T-cell (primary cell): ENCODE results near the gene PBXIP1. TPM values are rescaled to one million over a fixed set of nuclear protein-coding genes. Genes with fewer than 3 reads are reported as not detected.
A peak's percentile ranks its signal among the peaks of the same experiment; 100 is the strongest.
"Not testable (repeated sequence)": the region's sequence is repeated elsewhere in the genome, so short reads cannot be mapped to it uniquely, and the experiment has no call there.

Source experiments
- ATAC-seq, 4 experiments: fragments of 200-7000 bp in 3 of 4; fragments of 150-1000 bp in 1 of 4; cut with Tn5 transposase; replicated peaks in 1 of 4; 1 replicate in 3 of 4; 2 replicates in 1 of 4; pipeline ENCODE4 v1.10.0; 2021; ENCODE audit warnings: moderate library complexity in 3 of 4, mild to moderate bottlenecking in 2 of 4, moderate number of reproducible peaks in 1 of 4
- CTCF ChIA-PET, 2 donors: fragments of 300-600 bp; sonication (Branson Sonifier 250); formaldehyde crosslinking; loops; one replicate each; lab custom pipeline; 2022; ENCODE audit warnings: antibody characterized with exemption in 2 of 2; lab: Charles Lee
- POLR2A ChIA-PET, 2 donors: fragments of 300-600 bp; sonication (Branson Sonifier 250); formaldehyde crosslinking; loops; one replicate each; lab custom pipeline; 2022; ENCODE audit warnings: antibody characterized with exemption in 2 of 2; lab: Charles Lee
- DNase-seq, 35 experiments: peaks; one replicate each; pipeline versions ENCODE4 v3.0.0 to v3.0.0-alpha.2; 2013 to 2023
- H3K27ac ChIP-seq: one replicate; pipeline ENCODE4 v1.5.1; 2013; ENCODE audit warnings: low read length
- H3K27me3 ChIP-seq, 2 experiments: replicated peaks in 1 of 2; 1 replicate in 1 of 2; 2 replicates in 1 of 2; pipeline versions ENCODE4 v1.6.1 to v1.7.0; 2013; ENCODE audit warnings: low read length in 1 of 2, mixed read lengths in 1 of 2; ENCODE audit not compliant: control insufficient read depth in 2 of 2, insufficient read depth in 2 of 2; ENCODE audit errors: extremely low read depth in 1 of 2
- H3K36me3 ChIP-seq, 2 donors: 1 replicate in 1 of 2; 2 replicates in 1 of 2; pipeline versions ENCODE4 v1.6.1 to v1.7.0; 2013; ENCODE audit warnings: low read length in 1 of 2; ENCODE audit not compliant: control insufficient read depth in 2 of 2, insufficient read depth in 1 of 2; ENCODE audit errors: extremely low read depth in 1 of 2
- H3K4me1 ChIP-seq, 2 experiments: 1 replicate in 1 of 2; 2 replicates in 1 of 2; pipeline versions ENCODE4 v1.6.1 to v1.7.0; 2013; ENCODE audit warnings: low read length in 2 of 2, mixed read lengths in 1 of 2; ENCODE audit not compliant: insufficient read depth in 2 of 2, control insufficient read depth in 1 of 2; ENCODE audit errors: extremely low read depth in 1 of 2
- H3K4me3 ChIP-seq, 2 donors: 1 replicate in 1 of 2; 2 replicates in 1 of 2; pipeline versions ENCODE4 v1.5.1 to v1.7.0; 2013; ENCODE audit warnings: mild to moderate bottlenecking in 2 of 2, low read length in 1 of 2, moderate library complexity in 1 of 2; ENCODE audit not compliant: control insufficient read depth in 1 of 2; ENCODE audit errors: extremely low read depth in 1 of 2
- H3K9me3 ChIP-seq: 2 replicates; pipeline ENCODE4 v1.7.0; 2013
- H3K27ac Mint-ChIP-seq, 2 donors: one replicate each; pipeline ENCODE4 v1.8.0; 2020 to 2021; ENCODE audit warnings: mild to moderate bottlenecking in 2 of 2, mixed read lengths in 2 of 2
- H3K27me3 Mint-ChIP-seq, 2 donors: one replicate each; pipeline ENCODE4 v1.8.0; 2021 to 2022; ENCODE audit warnings: mixed read lengths in 2 of 2
- H3K36me3 Mint-ChIP-seq: one replicate; pipeline ENCODE4 v1.8.0; 2021; ENCODE audit warnings: mixed read lengths
- H3K4me1 Mint-ChIP-seq, 3 donors: one replicate each; pipeline ENCODE4 v1.8.0; 2020 to 2022; ENCODE audit warnings: mixed read lengths in 3 of 3, mild to moderate bottlenecking in 1 of 3
- H3K4me3 Mint-ChIP-seq, 3 donors: one replicate each; pipeline ENCODE4 v1.8.0; 2020 to 2022; ENCODE audit warnings: mild to moderate bottlenecking in 3 of 3, mixed read lengths in 3 of 3, moderate library complexity in 3 of 3
- H3K9me3 Mint-ChIP-seq, 3 donors: one replicate each; pipeline ENCODE4 v1.8.0; 2020 to 2022; ENCODE audit warnings: mixed read lengths in 3 of 3
- whole genome bisulfite sequencing: methylation state at CpG from one replicate; pipeline ENCODE4 v1.1.5; 2013; ENCODE audit warnings: missing lambda C conversion rate; ENCODE audit not compliant: insufficient coverage; 5-methylcytosine and 5-hydroxymethylcytosine counted together
- total RNA-seq, 35 experiments: library from RNA in 6 of 35; stranded (reverse) in 6 of 35; fragments of 120-200 nt in 1 of 35; gene quantifications; one replicate each; pipeline versions ENCODE4 v1.2.1 to v1.2.4 and lab custom pipeline; 2013 to 2026

Gene PBXIP1
- total RNA-seq, 5 donors from 2014 or later (not counting 1 experiment from before 2014, with no cell fraction given), result 299 to 450 (median 328) TPM

DNA sequence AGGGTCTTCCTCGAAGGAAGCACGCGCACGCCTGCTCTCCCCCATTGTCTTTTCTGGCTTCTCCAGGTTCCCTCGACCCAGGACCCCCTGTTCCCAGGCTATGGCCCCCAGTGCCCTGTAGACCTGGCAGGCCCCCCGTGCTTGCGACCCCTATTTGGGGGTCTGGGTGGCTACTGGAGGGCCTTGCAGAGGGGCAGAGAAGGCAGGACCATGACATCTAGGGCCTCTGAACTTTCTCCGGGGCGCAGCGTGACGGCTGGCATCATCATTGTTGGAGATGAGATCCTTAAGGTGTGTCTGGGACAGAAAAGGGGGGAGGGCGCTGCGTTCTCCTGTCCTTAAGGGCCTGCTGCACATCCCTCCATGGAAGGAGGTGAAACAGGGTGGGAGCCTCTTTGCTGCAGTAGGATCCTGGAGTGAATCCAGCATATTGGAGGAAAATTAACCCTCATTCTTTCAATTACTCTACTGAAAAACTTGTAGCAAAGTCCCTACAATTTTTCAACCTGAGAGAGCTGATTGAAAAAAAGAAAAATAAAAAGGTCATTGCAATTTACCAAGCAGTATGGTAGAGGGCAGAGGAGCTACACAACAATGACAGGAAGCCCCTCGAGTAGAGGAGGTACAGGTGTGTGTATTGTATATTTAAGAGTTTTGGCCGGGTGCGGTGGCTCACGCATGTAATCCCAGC lies 28.0 kb upstream of the PBXIP1 start:
- 6% methylated on average over 10 of the region's 17 CpGs for WGBS
- CTCF ChIA-PET, result interaction anchor here (0.5 to 3.4 kb wide), 15 partner anchors 10 to 190 kb away, joined by 3 to 29 read pairs (median 4); partner anchors contain the start of genes ADAM15 (in 1 of the 2), LENEP (in 1 of the 2), PBXIP1 (in 1 of the 2) and PYGO2 (in 1 of the 2)
- H3K27ac Mint-ChIP-seq, result no peak overlapping the region

DNA sequence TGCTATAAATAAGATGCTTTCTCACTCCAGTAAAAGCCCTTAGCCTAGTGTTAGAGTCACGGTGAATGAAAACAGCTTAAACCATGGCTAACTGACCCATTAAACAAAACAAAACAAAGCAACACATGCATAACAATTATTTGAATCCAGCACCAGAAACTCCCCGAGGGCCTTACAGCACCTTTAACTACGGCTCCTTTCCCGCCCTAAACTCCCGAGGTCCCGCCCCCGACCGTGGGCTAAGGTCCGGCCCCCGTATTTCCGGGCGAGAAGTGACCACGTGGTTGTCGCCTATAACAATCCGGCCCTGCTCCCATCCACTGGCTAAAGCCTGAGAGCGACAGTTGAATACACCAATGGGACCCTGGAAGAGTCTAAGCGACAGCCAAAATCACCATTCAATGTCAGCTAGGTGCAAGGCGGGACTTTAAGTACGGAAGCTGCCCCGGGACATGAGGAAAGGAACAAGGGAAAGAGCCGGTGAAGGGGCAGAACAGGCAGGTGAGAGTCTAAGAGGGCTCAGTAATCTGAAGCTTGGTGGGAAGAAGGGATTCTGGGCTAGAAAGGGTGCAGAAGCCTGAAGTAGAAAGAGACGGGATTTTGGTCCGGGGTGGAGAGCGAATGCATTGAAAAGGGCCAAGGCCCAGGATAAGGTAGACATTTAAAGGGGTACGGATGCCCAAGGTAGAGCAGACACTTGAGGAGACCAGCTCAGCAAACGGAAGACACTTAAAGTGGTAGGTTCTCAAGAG lies 27.2 kb upstream of the PBXIP1 start, which contains the start of gene FLAD1:
TSS of gene FLAD1 (plus strand) at position 448 of the 752 bp plus-strand sequence. CDS start 351 bp downstream, outside the sequence.
- CTCF ChIA-PET, result interaction anchor here (0.5 to 3.4 kb wide), 16 partner anchors 15 to 423 kb away, joined by 3 to 29 read pairs (median 3); partner anchors contain the start of genes ADAM15 (in 1 of the 2), PBXIP1 (in 1 of the 2) and PYGO2 (in 1 of the 2)
- Mint-ChIP-seq H3K9me3 (no peaks in the 10 kb centered on the region), H3K27ac (no peak within 1 kb of the TSS), H3K4me1 (peaks cover 0 to 17% (median 13%) of the 10 kb centered on the region in 3 donors), H3K4me3 (no peak within 1 kb of the TSS), H3K36me3 (peaks cover 8% of the 10 kb centered on the region), H3K27me3 (no peaks in the 10 kb centered on the region)
- peak within 1 kb of the TSS; percentile 54 for H3K27ac ChIP-seq
- peaks cover 14 to 28% of the 10 kb centered on the region in 2 experiments for H3K4me1 ChIP-seq
- POLR2A ChIA-PET, result interaction anchor here (0.5 to 3.0 kb wide), 5 partner anchors 11 to 849 kb away, joined by 3 to 19 read pairs (median 3); partner anchors contain the start of gene PBXIP1 (in 1 of the 2)
- no peaks in the 10 kb centered on the region for H3K9me3 ChIP-seq
- H3K27me3 ChIP-seq, result no peaks in the 10 kb centered on the region
- ATAC-seq, result peak; percentile 99 to 100 (median 100)
- DNase-seq, result peak; percentile 85 to 98 (median 95)
- H3K36me3 ChIP-seq, result peaks cover 0 to 19% of the 10 kb centered on the region in 2 donors
- peak within 1 kb of the TSS; percentile 67 to 84 for H3K4me3 ChIP-seq
- WGBS, result 3% methylated on average over 25 of the region's 26 CpGs

More for the DNA sequence above, 28.0 kb upstream of the PBXIP1 start:
- Mint-ChIP-seq H3K4me3 (no peak overlapping the region), H3K36me3 (peaks cover 13% of the 10 kb centered on the region), H3K27me3 (no peaks in the 10 kb centered on the region), H3K4me1 (peaks cover 8 to 21% (median 21%) of the 10 kb centered on the region in 3 donors), H3K9me3 (no peaks in the 10 kb centered on the region)
- H3K27me3 ChIP-seq, result no peaks in the 10 kb centered on the region
- H3K36me3 ChIP-seq, result peaks cover 7 to 27% of the 10 kb centered on the region in 2 donors
- POLR2A ChIA-PET, result interaction anchor here (0.7 to 3.0 kb wide), 2 partner anchors 29 to 47 kb away, joined by 3 to 19 read pairs; partner anchors contain the start of gene PBXIP1 (in 1 of the 2)
- ATAC-seq (no peak), DNase-seq (peak in 1 of 35 experiments; percentile 28)
- no peaks in the 10 kb centered on the region for H3K9me3 ChIP-seq
- peak overlapping the region; percentile 67 to 84 for H3K4me3 ChIP-seq
- H3K4me1 ChIP-seq, result peaks cover 14 to 28% of the 10 kb centered on the region in 2 experiments
- H3K27ac ChIP-seq, result peak overlapping the region; percentile 52

DNA sequence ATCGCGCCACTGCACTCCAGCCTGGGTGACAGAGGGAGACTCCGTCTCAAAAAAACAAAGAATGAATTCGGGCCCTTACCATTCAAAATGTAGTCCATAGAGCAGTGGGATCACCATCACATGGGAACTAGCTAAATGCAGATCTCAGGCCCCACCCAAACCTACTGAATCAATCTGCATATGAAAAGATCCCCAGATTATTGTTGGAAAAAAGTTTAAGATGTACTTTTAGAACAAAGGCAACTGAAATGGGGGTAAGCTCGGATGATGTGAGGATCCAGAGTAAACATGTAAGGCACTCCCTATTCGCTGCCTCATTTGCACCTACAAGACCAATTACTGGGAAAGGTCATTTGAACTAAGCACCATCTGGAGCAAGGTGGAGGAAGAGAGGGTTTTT lies 26.4 kb upstream of the PBXIP1 start:
- H3K4me3 ChIP-seq, result peak overlapping the region; percentile 67 to 84
- peaks cover 0 to 12% of the 10 kb centered on the region in 2 donors for H3K36me3 ChIP-seq
- Mint-ChIP-seq H3K4me1 (peaks cover 0 to 16% (median 16%) of the 10 kb centered on the region in 3 donors), H3K9me3 (no peaks in the 10 kb centered on the region), H3K27ac (no peak overlapping the region), H3K27me3 (no peaks in the 10 kb centered on the region), H3K4me3 (no peak overlapping the region), H3K36me3 (peaks cover 3% of the 10 kb centered on the region)
- no peak for DNase-seq
- no peak for ATAC-seq
- ChIA-PET POLR2A (interaction anchor here in 1 of 2 donors (0.6 to 3.0 kb wide), 2 partner anchors 27 to 422 kb away, joined by 3 to 19 read pairs; partner anchors contain the start of gene PBXIP1), CTCF (interaction anchor here (0.6 to 3.4 kb wide), 8 partner anchors 16 to 103 kb away, joined by 3 to 29 read pairs (median 3); no protein-coding TSS in a partner anchor)
- no peaks in the 10 kb centered on the region for H3K9me3 ChIP-seq
- no peaks in the 10 kb centered on the region for H3K27me3 ChIP-seq
- H3K27ac ChIP-seq, result peak overlapping the region; percentile 54
- no CpG with 5 or more reads among the region's 6 CpGs for WGBS
- peaks cover 14 to 28% of the 10 kb centered on the region in 2 experiments for H3K4me1 ChIP-seq

DNA sequence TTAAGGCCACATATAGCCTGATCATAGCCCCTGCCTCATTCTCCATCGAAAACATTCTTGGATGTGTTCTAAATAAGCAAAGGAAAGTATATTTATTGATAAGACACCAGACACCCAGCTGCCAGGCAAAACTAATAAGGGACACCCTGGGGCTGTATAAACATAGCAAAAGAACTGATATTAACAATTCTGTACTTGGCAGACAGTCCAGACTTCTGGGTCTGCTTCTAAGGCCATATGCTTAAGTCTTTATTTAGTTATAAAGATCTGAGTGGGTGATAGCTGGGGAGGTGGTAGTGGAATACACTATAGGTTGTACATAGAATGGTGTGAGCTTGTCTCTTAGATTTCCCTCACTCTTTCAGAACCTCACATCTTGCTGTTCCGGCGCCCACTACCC lies 22.5 kb upstream of the PBXIP1 start:
- DNase-seq (no peak), ATAC-seq (no peak)
- H3K27me3 Mint-ChIP-seq, result no peaks in the 10 kb centered on the region
- no peaks in the 10 kb centered on the region for H3K36me3 Mint-ChIP-seq
- no peak overlapping the region for H3K4me3 Mint-ChIP-seq
- WGBS, result no CpG with 5 or more reads among the region's 3 CpGs
- Histone ChIP-seq H3K36me3 (peaks cover 0 to 3% of the 10 kb centered on the region in 2 donors), H3K4me1 (peaks cover 11 to 25% of the 10 kb centered on the region in 2 experiments), H3K4me3 (no peak overlapping the region), H3K27ac (no peak overlapping the region), H3K9me3 (no peaks in the 10 kb centered on the region), H3K27me3 (no peaks in the 10 kb centered on the region)
- no peaks in the 10 kb centered on the region for H3K9me3 Mint-ChIP-seq
- H3K4me1 Mint-ChIP-seq, result peaks cover 0 to 7% (median 3%) of the 10 kb centered on the region in 3 donors
- POLR2A ChIA-PET, result no interaction called here
- H3K27ac Mint-ChIP-seq, result no peak overlapping the region
- CTCF ChIA-PET, result interaction anchor here (0.8 to 1.1 kb wide), 2 partner anchors 9 to 16 kb away, joined by 3 read pairs; no protein-coding TSS in a partner anchor

DNA sequence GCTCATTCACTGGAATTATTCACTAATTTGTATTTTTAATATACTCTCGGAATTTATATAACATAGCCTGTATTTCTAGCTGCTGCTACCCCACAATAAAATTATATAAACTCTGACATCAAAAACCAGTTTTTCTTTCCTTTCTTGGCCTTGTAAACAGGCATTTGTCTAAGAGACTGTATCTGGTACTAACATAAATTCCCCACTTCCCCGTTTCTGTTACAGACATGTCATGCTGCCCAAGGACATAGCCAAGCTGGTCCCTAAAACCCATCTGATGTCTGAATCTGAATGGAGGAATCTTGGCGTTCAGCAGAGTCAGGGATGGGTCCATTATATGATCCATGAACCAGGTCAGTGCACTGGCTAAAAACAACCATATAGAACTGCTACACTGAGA lies 21.9 kb upstream of the PBXIP1 start:
- H3K36me3 ChIP-seq, H3K4me3 ChIP-seq, POLR2A ChIA-PET, H3K27me3 Mint-ChIP-seq, H3K9me3 Mint-ChIP-seq, ATAC-seq, H3K27me3 ChIP-seq, H3K4me3 Mint-ChIP-seq, H3K27ac ChIP-seq, DNase-seq, H3K9me3 ChIP-seq, CTCF ChIA-PET, H3K36me3 Mint-ChIP-seq: not testable (repeated sequence)
- H3K4me1 ChIP-seq, result peaks cover 12 to 31% of the 10 kb centered on the region in 2 experiments
- WGBS, result no CpG with 5 or more reads among the region's 3 CpGs
- Mint-ChIP-seq H3K4me1 (peaks cover 0 to 11% (median 3%) of the 10 kb centered on the region in 3 donors), H3K27ac (peak overlapping the region; percentile 64)
